GM19397 (cell line): ENCODE measurements around the gene SDF4.

Experiments used
- ATAC-seq: cut with Tn5 transposase; IDR thresholded peaks from one replicate; pipeline ENCODE4 v1.9.1; 2021; ENCODE audit warnings: mild to moderate bottlenecking, moderate library complexity; ENCODE audit not compliant: unreplicated experiment

The SDF4 gene

GRCh38 chr1:1231400-1232207 lies at the start of gene SDF4:
TSS of gene SDF4 (minus strand) at chr1:1232001. CDS start at chr1:1228772, 3,229 bp downstream.
- ATAC-seq = peak; percentile 90

GRCh38 chr1:1280782-1281481 lies 49.1 kb upstream of the SDF4 start:
- no peak for ATAC-seq

- no peak for ATAC-seq
These were observed 47.2 kb upstream of the SDF4 start for GRCh38 chr1:1279028-1279427.

GRCh38 chr1:1278620-1279019 lies 46.8 kb upstream of the SDF4 start:
- ATAC-seq = no peak

GRCh38 chr1:1275836-1276235 lies 44.0 kb upstream of the SDF4 start:
- no peak for ATAC-seq

GRCh38 chr1:1274931-1275431 lies 43.2 kb upstream of the SDF4 start:
- ATAC-seq = no peak

GRCh38 chr1:1274299-1274930 lies 42.6 kb upstream of the SDF4 start:
- no peak for ATAC-seq

GRCh38 chr1:1273512-1274298 lies 41.9 kb upstream of the SDF4 start, which contains the start of gene UBE2J2:
TSS of gene UBE2J2 (minus strand) at chr1:1273854. CDS start at chr1:1267992, 5,862 bp downstream.
- peak; percentile 84 for ATAC-seq

- peak; percentile 25 for ATAC-seq
These were observed 41.4 kb upstream of the SDF4 start for GRCh38 chr1:1273209-1273511.

- no peak for ATAC-seq
These were observed 40.8 kb upstream of the SDF4 start for GRCh38 chr1:1272341-1273208.

- ATAC-seq = no peak
These were observed 39.0 kb upstream of the SDF4 start for GRCh38 chr1:1270813-1271212.

- no peak for ATAC-seq
These were observed 36.5 kb upstream of the SDF4 start for GRCh38 chr1:1268284-1268682.

GRCh38 chr1:1267488-1268283 lies 35.9 kb upstream of the SDF4 start:
- no peak for ATAC-seq

GRCh38 chr1:1264868-1265272 lies 33.1 kb upstream of the SDF4 start:
- ATAC-seq = no peak

GRCh38 chr1:1264026-1264425 lies 32.2 kb upstream of the SDF4 start:
- no peak for ATAC-seq

- no peak for ATAC-seq
These were observed 31.0 kb upstream of the SDF4 start for GRCh38 chr1:1262758-1263157.

GRCh38 chr1:1262071-1262470 lies 30.3 kb upstream of the SDF4 start:
- ATAC-seq = no peak

- ATAC-seq = no peak
These were observed 29.2 kb upstream of the SDF4 start for GRCh38 chr1:1260843-1261560.
